HG03520 (cell line): Measurements from ENCODE around the gene TJP2.

ENCODE experiments used
- ATAC-seq: cut with Tn5 transposase; IDR thresholded peaks from one replicate; pipeline ENCODE4 v1.9.1; 2021; ENCODE audit warnings: mild to moderate bottlenecking, moderate library complexity; ENCODE audit not compliant: unreplicated experiment

TJP2 gene

DNA sequence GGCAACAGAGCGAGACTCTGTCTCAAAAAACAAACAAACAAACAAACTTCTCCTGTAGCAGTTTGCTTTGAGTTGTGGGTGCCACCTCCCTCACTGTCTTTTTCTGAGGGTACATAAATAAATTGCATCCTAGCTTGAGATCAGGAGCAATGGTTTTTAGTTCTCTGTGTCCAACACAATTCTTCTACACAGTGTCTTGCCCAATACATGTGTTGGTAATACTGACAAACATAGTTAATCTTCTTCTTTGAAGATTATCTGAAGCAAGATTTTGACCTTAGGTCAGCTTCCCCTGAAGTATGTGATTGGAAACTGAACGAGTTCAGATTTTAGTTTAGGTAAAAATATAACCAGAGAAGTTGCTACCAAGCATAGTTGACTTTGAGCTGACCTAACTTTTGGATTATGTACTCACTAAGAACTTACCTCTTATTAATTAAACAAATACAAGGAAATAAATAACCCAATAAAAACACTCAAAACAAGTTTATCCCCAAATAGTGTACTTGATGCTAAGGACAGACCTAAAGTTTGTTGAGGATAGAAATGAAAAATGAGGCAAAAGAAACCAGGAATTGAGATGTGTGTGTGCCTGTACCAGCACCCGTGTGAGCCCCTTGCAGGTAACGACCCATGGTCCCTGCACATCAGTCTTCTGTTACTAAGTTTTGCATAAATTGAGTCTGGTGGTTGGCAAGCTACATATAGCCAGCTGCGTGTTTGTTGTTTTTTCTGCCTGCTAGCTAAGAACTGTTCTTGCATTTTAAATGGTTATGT lies 16.2 kb downstream of the TJP2 start:
- peak; percentile 81 for ATAC-seq

DNA sequence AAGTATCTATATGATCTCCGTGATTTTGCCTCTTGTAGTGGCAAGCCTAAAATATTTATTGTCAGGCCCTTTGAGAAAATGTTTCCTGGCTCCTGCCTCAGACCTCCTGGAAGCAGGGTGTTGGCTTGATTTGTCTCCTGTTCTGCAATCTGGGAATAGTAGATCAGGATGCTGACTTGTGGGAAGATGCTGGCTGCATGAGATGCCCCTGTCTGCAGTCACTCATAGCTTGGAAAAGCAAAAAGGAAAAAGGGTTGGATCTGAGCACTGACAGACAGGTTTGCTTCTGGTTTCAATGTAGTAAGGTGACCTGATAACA lies 16.7 kb downstream of the TJP2 start:
- no peak for ATAC-seq

DNA sequence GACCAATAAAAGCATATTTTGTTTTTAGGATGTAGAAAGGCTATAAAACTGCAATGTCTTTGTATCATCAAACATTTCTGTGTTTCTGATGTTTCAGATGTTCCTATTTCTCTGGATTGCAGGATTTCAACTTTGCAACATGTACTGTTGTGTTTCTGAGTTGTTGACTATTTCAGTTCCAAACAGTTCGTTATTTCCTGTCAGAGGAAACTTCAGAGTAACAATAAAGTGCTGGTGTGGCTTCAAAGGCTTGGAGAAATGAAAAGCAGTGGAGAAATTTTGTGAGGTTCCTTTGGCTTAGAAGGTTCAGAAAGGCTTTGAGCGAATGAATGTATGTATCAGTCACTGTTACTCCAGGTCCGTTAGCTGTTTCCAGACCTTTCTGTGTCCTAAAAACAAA lies 17.2 kb downstream of the TJP2 start:
- no peak for ATAC-seq

DNA sequence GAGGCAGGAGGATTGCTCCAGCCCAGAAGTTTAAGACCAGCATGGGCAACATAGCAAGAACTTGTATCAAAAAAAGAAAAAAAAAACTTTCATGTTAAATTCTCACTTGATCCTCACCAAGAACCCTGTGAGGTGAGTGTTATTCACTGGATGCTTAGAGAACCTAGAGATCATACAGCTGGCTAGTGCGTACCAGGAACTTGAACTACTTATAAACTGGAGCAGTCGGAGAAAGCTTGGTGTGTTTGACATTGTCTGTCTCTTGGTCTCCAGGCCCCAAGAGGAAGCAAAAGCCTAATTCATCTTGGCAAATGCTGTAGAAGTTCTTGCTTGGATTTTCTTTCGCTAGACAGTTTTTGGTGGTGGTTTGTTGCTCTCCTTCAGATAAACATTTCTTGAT lies 18.1 kb downstream of the TJP2 start:
- ATAC-seq = no peak

DNA sequence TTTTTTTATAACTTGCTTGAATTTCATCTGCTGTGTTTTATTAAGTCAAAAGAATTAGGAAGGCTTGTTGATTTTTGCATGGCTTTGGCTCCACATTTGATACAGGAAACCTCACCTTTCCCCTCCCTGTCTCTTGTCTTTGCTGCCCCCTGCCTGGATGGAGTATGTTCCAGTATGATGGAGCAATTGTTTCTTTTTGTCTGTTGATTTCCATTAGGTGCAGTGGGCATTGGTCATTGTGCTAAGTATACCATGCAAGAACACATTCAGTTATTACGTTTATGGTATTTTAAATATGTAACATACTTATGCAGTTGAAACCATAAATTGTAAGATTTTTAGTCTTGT lies 19.6 kb downstream of the TJP2 start:
- no peak for ATAC-seq

DNA sequence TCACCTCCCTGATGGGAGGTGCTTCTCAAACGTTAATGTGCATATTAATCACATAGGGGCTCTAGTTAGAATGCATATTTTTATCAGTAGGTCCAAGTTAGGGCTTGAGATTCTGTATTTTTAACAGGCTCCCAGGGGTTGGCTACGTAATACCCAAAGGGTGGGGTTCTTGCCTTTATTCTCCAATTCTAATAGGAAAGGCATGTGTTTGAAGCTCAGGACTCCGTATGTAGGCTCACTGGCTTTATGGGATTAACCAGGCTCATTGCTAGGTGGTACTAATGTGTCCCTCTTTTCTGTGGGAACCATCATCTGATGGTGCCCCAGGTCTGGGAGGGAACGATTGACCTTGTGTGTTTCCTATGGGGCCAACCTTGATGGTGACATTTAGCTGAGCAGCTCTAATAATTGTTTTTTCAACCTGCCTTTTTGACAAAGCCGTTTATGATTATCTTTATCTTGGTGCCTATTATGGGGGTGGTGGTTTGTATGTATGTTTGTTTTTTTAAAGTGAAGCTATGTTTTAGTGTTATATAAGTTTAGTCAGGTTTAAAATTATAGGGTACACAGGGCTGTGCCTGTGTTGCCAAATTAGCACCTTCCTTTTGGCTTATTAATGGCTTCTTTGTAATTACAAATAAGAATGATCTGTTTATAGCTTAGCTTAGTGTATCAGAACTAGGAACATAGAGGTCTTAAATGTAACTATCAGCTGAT lies 20.8 kb downstream of the TJP2 start:
- no peak for ATAC-seq

DNA sequence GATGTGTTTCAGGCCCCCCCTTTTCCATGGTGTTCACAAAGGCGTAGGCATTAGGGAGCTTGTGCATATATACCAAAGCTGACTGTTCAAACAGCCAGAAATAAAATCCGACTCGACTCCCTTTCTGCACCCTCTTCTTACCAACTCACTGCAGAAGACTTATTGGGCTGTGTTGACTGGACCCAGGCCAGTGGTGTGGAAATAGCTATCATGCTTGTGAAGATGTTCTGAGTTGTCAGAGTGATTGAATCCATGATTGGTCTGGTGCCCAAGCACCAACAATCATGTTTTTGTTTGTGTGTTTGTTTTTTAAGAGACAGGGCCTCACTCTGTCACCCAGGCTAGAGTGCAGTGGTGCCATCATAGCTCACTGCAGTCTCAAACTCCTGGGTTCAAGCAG lies 21.6 kb downstream of the TJP2 start:
- ATAC-seq = no peak

DNA sequence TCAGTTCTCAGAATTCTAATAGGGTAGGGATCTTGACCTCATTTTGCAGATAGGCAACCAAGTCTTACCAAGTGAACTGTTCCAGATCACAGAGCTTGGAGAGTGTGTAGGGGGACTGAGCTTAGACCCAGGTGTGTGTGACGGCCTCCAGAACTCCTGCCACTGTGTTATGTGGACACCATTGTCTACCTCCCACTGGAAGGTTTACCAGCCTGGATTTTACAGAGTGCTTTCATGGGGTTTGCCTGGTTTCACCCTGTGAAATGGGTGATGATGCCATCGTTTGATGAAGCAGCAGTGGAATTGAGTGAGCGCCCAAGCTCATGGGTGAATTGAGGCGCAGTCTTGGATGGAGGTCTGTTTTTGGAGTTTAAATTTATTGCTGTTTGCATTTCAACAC lies 23.6 kb downstream of the TJP2 start:
- no peak for ATAC-seq

DNA sequence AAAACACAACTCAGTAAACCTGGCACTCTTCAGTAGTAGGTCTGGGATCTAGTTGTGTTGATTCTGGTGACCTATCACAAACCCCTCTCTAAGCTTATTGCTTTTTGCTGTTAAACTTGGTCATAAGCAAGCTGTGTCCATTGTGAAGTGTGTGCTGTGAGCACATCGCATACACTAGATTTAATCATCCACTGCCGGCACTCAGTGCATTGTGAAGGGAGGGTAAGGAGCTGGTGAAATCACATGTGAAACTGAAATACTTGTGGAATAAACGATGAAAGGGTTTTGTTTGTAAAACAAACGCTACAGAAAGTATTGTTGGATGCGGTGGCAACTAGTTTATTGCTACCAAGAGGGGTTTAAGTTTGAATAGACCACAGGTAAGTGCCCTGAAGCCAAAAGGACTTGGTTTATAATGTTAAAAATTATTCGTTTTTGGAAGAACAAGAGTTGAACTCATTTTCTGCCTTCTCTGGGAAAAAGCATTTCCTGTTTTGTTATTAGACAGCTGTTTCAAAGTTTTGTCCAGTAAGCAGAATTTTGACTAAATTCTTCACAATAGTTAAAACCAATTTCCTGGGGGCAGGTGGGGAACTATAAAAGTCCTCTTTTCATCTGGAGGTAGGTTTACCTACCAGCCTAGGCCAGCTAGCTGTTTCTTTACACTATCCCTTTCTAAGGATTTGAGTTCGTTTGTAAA lies 24.6 kb downstream of the TJP2 start:
- no peak for ATAC-seq

DNA sequence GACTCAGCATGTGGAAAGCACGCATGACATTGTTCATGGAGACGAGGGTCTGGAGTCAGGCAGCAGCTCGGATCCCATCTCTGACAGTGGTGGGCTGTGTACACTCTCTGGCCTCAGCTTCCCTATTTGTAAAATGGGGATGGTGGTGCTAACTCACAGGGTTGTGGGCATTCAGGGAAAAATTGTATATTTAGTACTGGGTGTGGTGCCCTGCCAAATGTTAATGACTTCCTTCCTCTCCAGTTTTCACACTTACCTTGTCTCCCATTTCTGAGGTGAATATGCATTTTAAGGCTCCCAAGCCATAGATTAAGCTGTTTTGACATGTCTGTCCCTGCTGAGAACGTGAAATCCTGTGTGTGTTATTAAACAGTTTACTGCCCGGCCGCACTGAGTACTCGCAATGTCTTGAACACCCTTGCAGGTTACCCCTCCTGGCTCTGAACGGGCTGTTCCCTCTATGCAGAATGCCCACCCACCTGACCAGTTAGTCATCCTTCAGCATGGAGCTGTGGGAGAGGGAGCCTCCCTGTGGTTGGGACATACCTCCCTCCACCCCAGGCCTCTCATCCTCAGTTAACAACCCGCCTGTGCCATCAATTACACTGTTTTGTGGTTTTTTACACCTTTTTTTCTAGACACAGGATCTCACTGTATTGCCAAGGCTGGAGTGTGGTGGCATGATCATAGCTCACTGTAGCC lies 25.8 kb downstream of the TJP2 start:
- no peak for ATAC-seq

DNA sequence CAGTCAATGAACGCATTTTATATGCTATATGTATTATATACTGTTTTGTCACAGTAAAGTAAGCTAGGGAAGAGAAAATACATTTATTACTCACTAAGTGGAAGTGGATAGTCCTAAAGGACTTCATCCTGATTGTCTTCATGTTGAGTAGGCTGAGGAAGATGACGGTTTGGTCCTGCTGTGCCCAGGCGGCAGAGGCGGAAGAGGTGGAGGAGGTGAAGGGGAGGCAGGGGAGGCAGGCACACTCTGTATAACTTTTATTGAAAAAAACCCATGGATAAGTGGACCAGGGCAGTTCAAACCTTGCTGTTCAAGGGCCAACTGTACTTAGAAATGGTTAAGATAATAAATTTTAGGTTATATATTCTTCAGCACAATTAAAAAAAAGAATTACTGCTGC lies 28.5 kb downstream of the TJP2 start:
- ATAC-seq = no peak

DNA sequence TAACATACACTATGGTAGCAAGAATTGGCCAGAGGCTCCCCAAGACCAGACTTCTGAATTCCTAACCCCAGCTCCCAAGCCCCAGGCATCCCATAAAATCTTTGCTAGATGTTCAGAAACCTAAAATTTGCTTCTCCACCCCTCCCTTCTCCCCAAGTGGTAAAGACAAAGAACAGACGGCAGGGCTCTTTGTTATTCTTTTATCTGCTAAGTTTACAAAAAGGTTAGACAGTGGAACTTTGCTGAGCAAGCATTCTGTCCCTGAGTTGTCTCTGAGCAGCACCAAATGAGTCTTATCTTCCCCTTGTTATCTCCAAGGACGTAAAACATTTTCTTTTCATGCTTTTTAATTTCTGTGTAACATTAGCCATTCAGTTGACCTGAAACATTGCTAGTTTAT lies 30.2 kb downstream of the TJP2 start:
- ATAC-seq = no peak

DNA sequence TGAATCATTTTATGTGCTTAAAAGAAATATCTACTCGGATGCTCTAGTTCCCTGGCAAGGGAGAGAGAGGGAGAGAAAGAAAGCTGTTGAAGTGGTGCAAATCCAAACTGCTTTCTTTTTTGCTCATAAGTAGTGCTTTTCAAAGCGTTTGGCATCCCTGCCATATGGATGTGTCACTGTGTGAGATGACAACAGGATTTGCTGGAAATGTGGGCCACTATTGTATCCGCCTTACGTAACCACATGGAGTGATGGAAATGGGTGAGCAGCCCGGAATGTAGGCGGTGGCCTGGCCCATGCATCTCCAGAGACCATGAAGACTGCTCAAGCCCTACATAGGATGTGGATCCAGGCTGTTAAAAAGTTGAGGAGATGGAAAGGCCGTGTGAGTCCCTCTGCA lies 30.8 kb downstream of the TJP2 start:
- no peak for ATAC-seq

DNA sequence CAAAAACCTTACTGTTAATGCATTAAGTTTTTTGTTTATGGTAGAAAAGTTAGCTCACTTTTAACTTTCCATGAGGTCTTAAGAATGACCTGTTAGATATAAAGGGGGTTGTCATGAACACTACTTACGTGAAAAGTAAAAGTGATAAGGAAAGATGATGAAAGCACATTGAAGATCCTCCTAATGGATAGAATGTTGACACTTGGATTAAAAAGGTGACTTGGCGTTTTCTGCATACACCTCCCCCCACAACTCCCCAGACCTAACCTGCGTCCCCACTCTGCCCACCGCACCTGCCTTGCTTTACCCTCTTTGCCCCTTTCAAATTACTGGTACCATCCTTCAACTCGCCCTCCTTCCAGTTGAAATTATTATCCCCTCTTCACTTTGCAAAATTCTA lies 32.0 kb downstream of the TJP2 start:
- ATAC-seq = no peak

DNA sequence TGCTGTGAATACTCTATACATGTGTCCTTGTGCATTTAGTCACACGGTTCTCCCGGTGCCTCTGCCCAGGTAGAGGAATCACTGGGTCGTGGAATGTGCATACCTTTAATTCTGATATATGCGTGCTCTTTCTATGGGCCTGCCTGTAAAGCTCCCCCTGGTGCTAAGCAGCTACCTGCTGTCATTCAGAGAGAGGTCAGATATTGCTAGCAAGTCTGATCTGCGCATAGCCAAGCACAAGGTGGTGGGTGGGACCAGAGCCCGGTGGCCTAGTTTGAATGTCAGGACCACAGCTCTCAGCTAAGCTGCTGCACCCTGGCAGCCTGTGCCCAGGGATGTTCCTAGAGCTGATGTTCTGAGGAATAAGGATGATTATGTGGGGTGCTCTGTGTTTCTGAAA lies 33.4 kb downstream of the TJP2 start:
- ATAC-seq = no peak

DNA sequence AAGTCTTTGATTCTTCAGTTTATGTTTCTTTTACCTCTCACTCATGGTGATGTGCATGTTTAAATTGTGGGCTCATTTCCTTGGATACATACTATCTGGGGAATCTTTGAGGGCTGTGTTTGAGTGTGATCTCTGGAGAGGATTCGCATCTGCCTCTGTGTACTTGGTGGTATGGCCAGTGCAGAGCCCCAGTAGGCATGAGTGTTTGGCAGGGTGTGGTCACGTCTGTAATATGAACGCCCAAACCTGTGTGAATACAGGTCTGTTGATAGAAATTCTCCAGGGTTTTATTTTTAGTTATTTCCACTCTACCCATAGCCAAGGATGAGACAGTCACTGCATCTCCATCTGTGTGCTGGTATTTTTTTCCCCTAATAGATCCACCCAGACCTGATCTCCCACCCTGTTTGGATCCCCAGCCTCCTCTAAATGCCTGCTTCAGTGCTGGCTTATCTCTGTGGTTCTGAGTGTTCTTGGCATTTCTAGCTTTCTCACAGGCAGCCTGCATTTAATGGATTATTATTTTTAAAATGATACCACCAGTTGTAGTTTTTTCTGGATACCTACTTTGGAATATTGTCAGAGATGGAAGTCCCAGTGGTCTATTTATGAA lies 37.5 kb downstream of the TJP2 start:
- no peak for ATAC-seq

DNA sequence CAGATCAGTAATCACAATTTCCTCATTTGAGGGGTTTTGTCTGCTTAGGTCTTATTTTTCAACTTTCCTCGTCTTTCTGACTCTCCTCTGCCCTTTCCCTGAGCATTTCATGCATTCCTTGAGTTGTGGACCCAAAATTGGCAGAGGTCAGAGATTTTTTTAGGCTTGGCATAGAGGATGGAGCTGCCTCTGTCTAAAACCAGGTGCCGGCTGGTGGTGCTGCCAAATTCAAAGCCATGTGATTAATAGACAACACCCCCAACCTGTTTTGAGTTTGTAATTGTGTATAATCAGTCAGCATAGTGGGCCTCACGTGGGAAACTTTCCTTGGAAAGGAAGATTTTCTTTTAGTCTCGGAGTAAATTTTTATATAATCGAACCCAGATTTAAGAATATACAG lies 39.6 kb downstream of the TJP2 start:
- ATAC-seq = no peak

DNA sequence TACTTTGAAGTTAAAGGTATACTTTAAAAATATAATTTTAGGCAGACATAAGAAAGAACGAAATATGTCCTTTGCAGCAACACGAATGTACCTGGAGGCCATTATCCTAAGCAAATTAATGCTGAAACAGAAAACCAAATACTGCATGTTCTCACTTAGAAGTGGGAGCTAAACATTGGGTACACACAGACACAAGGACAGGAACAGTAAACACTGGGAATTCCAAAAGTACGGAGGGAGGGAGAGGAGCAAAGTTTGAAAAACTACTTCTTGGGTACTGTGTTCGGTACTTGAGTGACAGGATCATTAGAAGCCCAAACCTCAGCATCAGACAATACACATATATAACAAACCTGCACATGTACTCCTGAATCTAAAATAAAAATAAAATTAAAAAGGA lies 40.9 kb downstream of the TJP2 start:
- ATAC-seq = no peak

DNA sequence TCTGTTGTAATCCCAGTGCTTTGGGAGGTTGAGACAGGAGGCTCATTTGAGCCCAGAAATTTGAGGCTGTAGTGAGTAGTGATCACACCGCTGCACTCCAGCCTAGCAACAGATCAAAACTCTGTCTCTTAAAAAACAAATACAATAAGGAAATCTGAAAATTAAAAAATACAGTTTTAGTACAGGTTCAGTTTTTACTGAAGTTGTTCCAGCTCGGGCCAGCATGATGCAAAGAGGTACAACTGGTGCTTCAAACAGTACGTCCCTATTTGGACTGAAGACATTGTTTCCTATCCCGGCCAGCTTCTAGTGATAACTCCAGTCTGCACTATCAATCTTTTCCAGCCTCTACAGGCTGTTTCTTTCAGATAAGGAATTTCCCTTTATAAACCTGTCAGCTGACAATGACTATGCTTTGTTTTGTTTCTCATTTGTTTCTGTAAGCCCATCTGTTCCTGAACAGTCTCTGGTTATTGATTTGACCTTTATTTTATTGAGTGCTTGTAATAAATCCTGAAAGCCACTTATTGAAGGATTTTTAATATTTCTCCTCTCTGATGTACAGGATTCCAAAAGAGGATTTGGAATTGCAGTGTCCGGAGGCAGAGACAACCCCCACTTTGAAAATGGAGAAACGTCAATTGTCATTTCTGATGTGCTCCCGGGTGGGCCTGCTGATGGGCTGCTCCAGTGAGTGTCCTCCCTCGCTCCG lies 41.9 kb downstream of the TJP2 start:
- no peak for ATAC-seq

DNA sequence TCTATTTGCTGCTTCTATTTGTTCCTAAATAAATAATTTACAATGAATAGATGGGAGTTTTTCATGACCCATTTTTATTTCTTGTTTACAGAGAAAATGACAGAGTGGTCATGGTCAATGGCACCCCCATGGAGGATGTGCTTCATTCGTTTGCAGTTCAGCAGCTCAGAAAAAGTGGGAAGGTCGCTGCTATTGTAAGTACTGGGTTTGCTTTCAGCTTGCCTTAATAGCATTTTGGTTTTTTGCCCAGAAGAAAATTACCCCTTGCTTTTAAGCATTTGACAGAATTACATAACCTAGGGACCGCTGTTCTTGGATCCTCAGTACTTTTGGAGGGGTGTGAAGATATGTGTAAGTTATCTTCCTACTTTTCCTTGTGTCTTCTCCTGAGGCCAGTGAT lies 44.1 kb downstream of the TJP2 start:
- ATAC-seq = no peak

DNA sequence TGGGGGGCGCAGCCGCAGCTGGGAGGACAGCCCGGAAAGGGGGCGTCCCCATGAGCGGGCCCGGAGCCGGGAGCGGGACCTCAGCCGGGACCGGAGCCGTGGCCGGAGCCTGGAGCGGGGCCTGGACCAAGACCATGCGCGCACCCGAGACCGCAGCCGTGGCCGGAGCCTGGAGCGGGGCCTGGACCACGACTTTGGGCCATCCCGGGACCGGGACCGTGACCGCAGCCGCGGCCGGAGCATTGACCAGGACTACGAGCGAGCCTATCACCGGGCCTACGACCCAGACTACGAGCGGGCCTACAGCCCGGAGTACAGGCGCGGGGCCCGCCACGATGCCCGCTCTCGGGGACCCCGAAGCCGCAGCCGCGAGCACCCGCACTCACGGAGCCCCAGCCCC lies 47.0 kb downstream of the TJP2 start:
- ATAC-seq = no peak
